HepG2 (cell line): ENCODE measurements around the gene DIP2C. TPM values are rescaled to one million over a fixed set of nuclear protein-coding genes. Genes with fewer than 3 reads are reported as not detected.
A peak's percentile ranks its signal among the peaks of the same experiment; 100 is the strongest.

Experiments used
- ATAC-seq: fragments of 200-7000 bp; cut with Tn5 transposase; 3 replicates; pipeline ENCODE4 v1.9.1; 2020; ENCODE audit warnings: mild to moderate bottlenecking, moderate library complexity
- BruUV-seq: library from RNA; stranded (reverse); fragments of 400-500 nt; replicated peaks from 2 replicates; lab custom pipeline; 2021; lab: Mats Ljungman, UMichigan
- CTCF ChIA-PET: fragments of 300-600 bp; formaldehyde crosslinking; extraction: SDS; loops from one replicate; lab custom pipeline; 2021; ENCODE audit warnings: low total read pairs, inconsistent platforms, low intra/inter-chr PET ratio; lab: Yijun Ruan, JAX
- POLR2A ChIA-PET: fragments of 350-600 bp; sonication (Branson Sonifier 250); formaldehyde crosslinking; loops from one replicate; lab custom pipeline; 2020; ENCODE audit warnings: antibody characterized with exemption, inconsistent platforms; lab: Yijun Ruan, JAX
- DNase-seq: peaks from one replicate; pipeline ENCODE4 v3.0.0-alpha.2; 2015; ENCODE audit warnings: low spot score
- FAIRE-seq: peaks from 3 replicates; lab custom pipeline; 2011; peaks lifted over from hg19 to GRCh38; lab: Jason Lieb, UNC
- H2AFZ ChIP-seq: one replicate; pipeline ENCODE4 v1.6.1; 2011; ENCODE audit warnings: low read length, inconsistent platforms
- H3K27ac ChIP-seq: fragments of 300-600 bp; 3 replicates; pipeline ENCODE4 v1.8.0; 2011; ENCODE audit warnings: mixed run types, mild to moderate bottlenecking, mixed read lengths, low read length, inconsistent platforms; ENCODE audit not compliant: insufficient read depth; ENCODE audit errors: extremely low read length
- H3K27me3 ChIP-seq, 2 experiments: fragments of 200-600 bp in 1 of 2; 2 replicates in 1 of 2; 3 replicates in 1 of 2; pipeline versions ENCODE4 v1.6.0 to v1.8.0; 2011; ENCODE audit warnings: low read length in 2 of 2, mild to moderate bottlenecking in 2 of 2, moderate library complexity in 2 of 2, inconsistent platforms in 1 of 2; ENCODE audit not compliant: insufficient read depth in 2 of 2, control insufficient read depth in 1 of 2
- H3K36me3 ChIP-seq, 2 experiments: fragments of 200-600 bp in 1 of 2; replicated peaks in 1 of 2; 2 replicates in 1 of 2; 3 replicates in 1 of 2; pipeline versions ENCODE4 v1.5.1 to v1.8.0; 2011; ENCODE audit warnings: low read length in 2 of 2, inconsistent platforms in 1 of 2; ENCODE audit not compliant: insufficient read depth in 2 of 2, control insufficient read depth in 1 of 2
- H3K4me1 ChIP-seq: 2 replicates; pipeline ENCODE4 v1.5.1; 2012; ENCODE audit warnings: low read length, inconsistent platforms; ENCODE audit not compliant: insufficient read depth
- H3K4me2 ChIP-seq: 2 replicates; pipeline ENCODE4 v1.6.0; 2011; ENCODE audit warnings: low read depth, low read length, inconsistent platforms
- H3K4me3 ChIP-seq, 3 experiments: fragments of 200-600 bp in 1 of 3; sonication (generic), shearing (Covaris generic) in 1 of 3; replicated peaks in 1 of 3; 2 replicates each; pipeline ENCODE4 v1.5.1; 2011 to 2016; ENCODE audit warnings: low read length in 3 of 3, inconsistent platforms in 2 of 3, low read depth in 2 of 3, mild to moderate bottlenecking in 2 of 3, control low read depth in 1 of 3, mixed read lengths in 1 of 3; ENCODE audit not compliant: insufficient read depth in 1 of 3
- H3K79me2 ChIP-seq: one replicate; pipeline ENCODE4 v1.6.1; 2011; ENCODE audit warnings: low read length, inconsistent platforms; ENCODE audit not compliant: insufficient read depth
- H3K9ac ChIP-seq: 2 replicates; pipeline ENCODE4 v1.6.0; 2011; ENCODE audit warnings: mild to moderate bottlenecking, low read depth, low read length, inconsistent platforms; ENCODE audit not compliant: insufficient read depth
- H3K9me3 ChIP-seq: 2 replicates; pipeline ENCODE4 v1.5.1; 2012; ENCODE audit warnings: mild to moderate bottlenecking, low read length
- H4K20me1 ChIP-seq: 2 replicates; pipeline ENCODE4 v1.6.0; 2011; ENCODE audit warnings: inconsistent platforms, mild to moderate bottlenecking, low read length, moderate library complexity; ENCODE audit not compliant: insufficient read depth
- KDM6A ChIP-seq: IDR thresholded peaks from 2 replicates; pipeline ENCODE4 v1.6.1; 2016; ENCODE audit warnings: low read depth
- SIX1 ChIP-seq: sonication (generic); formaldehyde crosslinking; IDR thresholded peaks from 2 replicates; pipeline ENCODE4 v1.4.0; 2020; ENCODE audit warnings: missing genetic modification reagents, borderline replicate concordance
- TRAFD1 ChIP-seq: sonication (generic); formaldehyde crosslinking; IDR thresholded peaks from 2 replicates; pipeline ENCODE4 v1.5.1; 2020; ENCODE audit warnings: missing genetic modification reagents, mild to moderate bottlenecking, borderline replicate concordance
- ZNF17 ChIP-seq: sonication (generic); formaldehyde crosslinking; IDR thresholded peaks from 2 replicates; pipeline ENCODE4 v1.5.0; 2020; ENCODE audit warnings: mild to moderate bottlenecking, missing genetic modification reagents
- ZNF207 ChIP-seq: fragments of 450-650 bp; IDR thresholded peaks from 2 replicates; pipeline ENCODE4 v1.6.1; 2016; ENCODE audit warnings: antibody characterized with exemption, borderline replicate concordance
- ZSCAN12 ChIP-seq: sonication (generic); formaldehyde crosslinking; IDR thresholded peaks from 2 replicates; pipeline ENCODE4 v1.9.0; 2021; ENCODE audit warnings: mild to moderate bottlenecking, missing genetic modification reagents
- WGBS: methylation state at CpG from one replicate; pipeline ENCODE4 v1.1.6; 2017; ENCODE audit warnings: low lambda C conversion rate; 5-methylcytosine and 5-hydroxymethylcytosine counted together
- in situ Hi-C: cut with HindIII; loops from 2 replicates; pipeline ENCODE4 v1.10.0; 2017; ENCODE audit warnings: low pct_unique_long_range_greater_than_20kb; ENCODE audit not compliant: extremely low pct_ligation_motif_present
- intact Hi-C: fragments of 100-400 bp; cut with micrococcal nuclease; formaldehyde crosslinking; loops from one replicate; pipeline ENCODE4 v1.10.0; 2022; ENCODE audit not compliant: unreplicated experiment
- polyA plus RNA-seq, 8 experiments: library from polyadenylated mRNA; depleted of rRNA in 3 of 8; stranded (reverse) in 7 of 8; unstranded in 1 of 8; fragments of >200 nt; fragmentation: Illumina TruSeq in 4 of 8; extraction: Trizol in 4 of 8; gene quantifications; 2 replicates each; pipeline versions ENCODE4 v1.2.1 to v1.2.3, GENCODE V29; 2011 to 2016; ENCODE audit warnings: low read depth in 4 of 8, missing spikeins in 1 of 8, mixed read lengths in 1 of 8; ENCODE audit not compliant: insufficient read depth in 1 of 8
- total RNA-seq, 5 experiments: library from RNA; depleted of rRNA; stranded (reverse); fragments of >200 nt; fragmentation: Illumina TruSeq; extraction: Trizol; gene quantifications; 2 replicates each; pipeline ENCODE4 v1.2.3, GENCODE V29; 2016; ENCODE audit warnings: low read depth in 1 of 5

Gene DIP2C
- total and polyA plus RNA-seq, 2 of the 13 experiments (the other 11 are each of a cell fraction or from before 2014, with no cell fraction given), result 2.2 to 2.7 TPM

GRCh38 chr10:664893-665292 lies 24.6 kb downstream of the DIP2C start (continued):
- TF ChIP-seq KDM6A (CRISPR knock-in tag) (no peak), TRAFD1 (CRISPR knock-in tag) (no peak), ZNF207 (no peak), ZNF17 (no peak), SIX1 (CRISPR knock-in tag) (no peak)

DNA sequence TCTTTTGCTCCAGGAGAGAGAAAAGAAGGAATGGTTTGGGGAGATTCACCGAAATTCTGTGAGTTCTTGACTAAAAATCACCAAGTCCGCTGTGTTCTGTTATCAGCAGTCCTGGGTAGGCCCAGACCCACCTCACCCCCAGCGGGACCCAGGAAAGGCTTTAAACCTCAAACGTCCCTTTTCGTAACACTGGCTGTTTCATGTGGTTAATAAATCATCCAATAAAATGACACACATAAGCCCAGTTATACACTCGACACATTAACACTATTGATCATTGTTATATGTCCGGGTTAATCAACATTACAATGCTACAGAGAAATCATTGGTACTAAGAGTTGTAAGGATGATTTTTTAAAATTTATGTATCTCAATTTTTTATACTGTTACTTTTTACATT lies 25.2 kb downstream of the DIP2C start:
- WGBS, result 79% methylated on average over 7 of the region's 7 CpGs
- Histone ChIP-seq H3K79me2 (peaks cover 17% of the 10 kb centered on the region), H3K27ac (no peak overlapping the region), H3K27me3 (no peaks in the 10 kb centered on the region), H2AFZ (no peak overlapping the region), H3K9ac (no peak overlapping the region), H3K4me2 (peak overlapping the region; percentile 33; the same call in 1 of the 2 replicates), H3K36me3 (no peaks in the 10 kb centered on the region), H4K20me1 (peaks cover 10% of the 10 kb centered on the region), H3K4me1 (peaks cover 35% of the 10 kb centered on the region), H3K9me3 (no peaks in the 10 kb centered on the region), H3K4me3 (no peak overlapping the region)
- ChIA-PET CTCF (no interaction called here), POLR2A (no interaction called here)
- intact Hi-C loops (no loop called here), in situ Hi-C loops (no loop called here)
- FAIRE-seq (no peak), DNase-seq (no peak), ATAC-seq (no peak)
- TF ChIP-seq ZSCAN12, result no peak
- no TSS peak for BruUV-seq
